ENCODE data around the gene SPATS2. TPM values are rescaled to one million over a fixed set of nuclear protein-coding genes. Genes with fewer than 3 reads are reported as not detected.
A peak's percentile ranks its signal among the peaks of the same experiment; 100 is the strongest.

SPATS2 gene
- total RNA-seq, 2 experiments from 2014 or later, result 22.7 to 36.4 TPM

- no peak for TF ChIP-seq CTCF (conservative IDR thresholded peaks at IDR 0.05; ENCODE audit: low read length)
- TF ChIP-seq EZH2phosphoT487 (IDR thresholded peaks at IDR 0.05; ENCODE audit: borderline replicate concordance, low read depth, low read length), result no peak
- H3K9me2 ChIP-seq (ENCODE audit: insufficient read depth, low read length), result no peaks in the 10 kb centered on the region
- H3K9me3 ChIP-seq (ENCODE audit: low read length), result no peaks in the 10 kb centered on the region
- no peak overlapping the region for H2AFZ ChIP-seq (ENCODE audit: low read length)
- no peak for DNase-seq (ENCODE audit: low spot score)
- intact Hi-C loops (cut with micrococcal nuclease; ENCODE audit: unreplicated experiment), result no loop called here
- BruUV-seq (replicated peaks), result no TSS peak
- no peak overlapping the region for H3K27ac ChIP-seq (ENCODE audit: low read depth, low read length, poor library complexity, severe bottlenecking)
- peaks cover 48% of the 10 kb centered on the region for H3K36me3 ChIP-seq (ENCODE audit: insufficient read depth, low read length)
- ChIA-PET POLR2A (interaction anchor here (0.5 kb wide), 1 partner anchor 451 kb away, joined by 5 read pairs; no protein-coding TSS in a partner anchor), CTCF (ENCODE audit: unreplicated experiment) (no interaction called here)
- H3K79me2 ChIP-seq (ENCODE audit: insufficient read depth, low read depth, low read length), result peaks cover 28% of the 10 kb centered on the region
- no peak overlapping the region for H3K4me2 ChIP-seq (ENCODE audit: low read length)
- H4K20me1 ChIP-seq (ENCODE audit: insufficient read depth, low read length), result no peaks in the 10 kb centered on the region
- H3K4me1 ChIP-seq (ENCODE audit: insufficient read depth, low read length, poor library complexity, severe bottlenecking), result peaks cover 18% of the 10 kb centered on the region
- H3K4me3 ChIP-seq (ENCODE audit: low read depth, low read length, poor library complexity, severe bottlenecking), result no peak overlapping the region
Measured at GRCh38 chr12:49565406-49566265, 198.4 kb downstream of the SPATS2 start.

DNA sequence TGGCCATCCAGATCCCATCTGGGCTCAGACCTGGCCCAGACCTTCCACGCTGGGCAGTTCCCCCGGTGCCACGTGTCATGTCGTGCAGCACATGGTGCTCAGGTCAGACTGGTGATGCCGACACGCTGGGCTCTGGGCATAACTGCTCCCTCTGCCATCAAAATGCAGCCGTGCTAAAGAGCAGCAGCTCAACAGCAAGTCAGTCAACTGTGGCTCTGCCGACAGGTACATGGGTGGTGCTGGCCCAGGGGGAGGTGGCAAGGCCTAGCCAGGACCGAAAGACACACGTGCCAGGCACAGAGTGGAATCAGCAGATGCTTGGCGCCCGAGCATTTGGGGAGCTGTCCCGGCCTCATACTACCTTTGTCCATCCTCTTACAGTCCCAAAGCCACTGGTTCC lies 199.1 kb downstream of the SPATS2 start:
- H3K9me3 ChIP-seq (ENCODE audit: low read length), result no peaks in the 10 kb centered on the region
- H3K36me3 ChIP-seq (ENCODE audit: insufficient read depth, low read length), result peaks cover 43% of the 10 kb centered on the region
- H3K4me2 ChIP-seq (ENCODE audit: low read length), result peak overlapping the region; percentile 91

DNA sequence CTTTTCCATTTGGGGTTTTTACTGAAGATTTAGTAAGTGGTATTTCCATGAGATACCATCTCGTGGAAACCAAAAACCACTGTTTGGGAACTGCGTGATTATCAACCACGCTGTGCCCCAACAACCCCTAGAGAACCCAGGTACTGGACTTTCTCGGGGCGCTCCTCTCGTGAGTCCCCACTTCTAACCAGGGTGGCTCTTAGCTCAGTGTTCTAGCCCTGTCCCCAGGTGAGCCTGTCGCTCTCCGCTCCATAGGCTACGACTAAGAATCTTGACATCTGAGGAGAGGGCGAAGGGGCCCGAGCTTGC lies 200.0 kb downstream of the SPATS2 start:
- H3K36me3 ChIP-seq (ENCODE audit: insufficient read depth, low read length), result peaks cover 45% of the 10 kb centered on the region
- BruUV-seq (replicated peaks), result no TSS peak
- TF ChIP-seq CTCF (conservative IDR thresholded peaks at IDR 0.05; ENCODE audit: low read length) (no peak), EZH2phosphoT487 (IDR thresholded peaks at IDR 0.05; ENCODE audit: borderline replicate concordance, low read depth, low read length) (no peak)
- peak overlapping the region; percentile 94 for H3K4me3 ChIP-seq (ENCODE audit: low read depth, low read length, poor library complexity, severe bottlenecking)
- H3K79me2 ChIP-seq (ENCODE audit: insufficient read depth, low read depth, low read length), result peaks cover 32% of the 10 kb centered on the region
- H4K20me1 ChIP-seq (ENCODE audit: insufficient read depth, low read length), result no peaks in the 10 kb centered on the region
- H3K4me2 ChIP-seq (ENCODE audit: low read length), result peak overlapping the region; percentile 91
- CTCF ChIA-PET (ENCODE audit: unreplicated experiment), result interaction anchor here (1.3 kb wide), 1 partner anchor 34 kb away, joined by 3 read pairs; no protein-coding TSS in a partner anchor
- no peaks in the 10 kb centered on the region for H3K9me2 ChIP-seq (ENCODE audit: insufficient read depth, low read length)
- POLR2A ChIA-PET, result interaction anchor here (0.6 to 1.4 kb wide), 3 partner anchors 14 to 561 kb away, joined by 3 to 5 read pairs (median 4); partner anchors contain the start of gene SPATS2
- no peak for DNase-seq (ENCODE audit: low spot score)
- peaks cover 19% of the 10 kb centered on the region for H3K4me1 ChIP-seq (ENCODE audit: insufficient read depth, low read length, poor library complexity, severe bottlenecking)
- no peaks in the 10 kb centered on the region for H3K9me3 ChIP-seq (ENCODE audit: low read length)
- intact Hi-C loops (cut with micrococcal nuclease; ENCODE audit: unreplicated experiment), result no loop called here
- peak overlapping the region; percentile 54 for H3K27ac ChIP-seq (ENCODE audit: low read depth, low read length, poor library complexity, severe bottlenecking)
- H2AFZ ChIP-seq (ENCODE audit: low read length), result peak overlapping the region; percentile 92

More for the DNA sequence above, 199.1 kb downstream of the SPATS2 start:
- intact Hi-C loops (cut with micrococcal nuclease; ENCODE audit: unreplicated experiment), result no loop called here
- CTCF ChIA-PET (ENCODE audit: unreplicated experiment), result interaction anchor here (1.3 kb wide), 1 partner anchor 35 kb away, joined by 3 read pairs; no protein-coding TSS in a partner anchor
- BruUV-seq (replicated peaks), result no TSS peak
- no peaks in the 10 kb centered on the region for H4K20me1 ChIP-seq (ENCODE audit: insufficient read depth, low read length)
- no peak for DNase-seq (ENCODE audit: low spot score)
- H3K9me2 ChIP-seq (ENCODE audit: insufficient read depth, low read length), result no peaks in the 10 kb centered on the region
- H2AFZ ChIP-seq (ENCODE audit: low read length), result no peak overlapping the region
- TF ChIP-seq EZH2phosphoT487 (IDR thresholded peaks at IDR 0.05; ENCODE audit: borderline replicate concordance, low read depth, low read length), result no peak
- no peak overlapping the region for H3K27ac ChIP-seq (ENCODE audit: low read depth, low read length, poor library complexity, severe bottlenecking)
- peaks cover 28% of the 10 kb centered on the region for H3K79me2 ChIP-seq (ENCODE audit: insufficient read depth, low read depth, low read length)
- POLR2A ChIA-PET, result interaction anchor here (0.5 to 1.4 kb wide), 3 partner anchors 13 to 452 kb away, joined by 4 to 5 read pairs (median 5); partner anchors contain the start of gene SPATS2
- H3K4me1 ChIP-seq (ENCODE audit: insufficient read depth, low read length, poor library complexity, severe bottlenecking), result peaks cover 19% of the 10 kb centered on the region
- H3K4me3 ChIP-seq (ENCODE audit: low read depth, low read length, poor library complexity, severe bottlenecking), result peak overlapping the region; percentile 94
